HG03457 (cell line): ENCODE results near the gene PTGES2.

Experiments used
- ATAC-seq: cut with Tn5 transposase; IDR thresholded peaks from one replicate; pipeline ENCODE4 v1.9.1; 2021; ENCODE audit warnings: moderate number of reproducible peaks; ENCODE audit not compliant: unreplicated experiment

The PTGES2 gene

GRCh38 chr9:128153947-128154695 lies 26.6 kb upstream of the PTGES2 start:
- no peak for ATAC-seq

- ATAC-seq: no peak
Measured at GRCh38 chr9:128153060-128153946, 25.8 kb upstream of the PTGES2 start.

GRCh38 chr9:128152133-128153059 lies 24.9 kb upstream of the PTGES2 start:
- ATAC-seq: no peak

- ATAC-seq: no peak
Measured at GRCh38 chr9:128151309-128152132, 24.0 kb upstream of the PTGES2 start.

GRCh38 chr9:128150594-128151308 lies 23.2 kb upstream of the PTGES2 start:
- no peak for ATAC-seq

GRCh38 chr9:128149951-128150593 lies 22.5 kb upstream of the PTGES2 start:
- no peak for ATAC-seq

- ATAC-seq: no peak
Measured at GRCh38 chr9:128149001-128149701, 21.6 kb upstream of the PTGES2 start, which contains the start of gene LCN2. TSS of gene LCN2 (plus strand) at chr9:128149453. CDS start at chr9:128149526, 73 bp downstream.

- no peak for ATAC-seq
Measured at GRCh38 chr9:128148509-128149000, 21.0 kb upstream of the PTGES2 start.

GRCh38 chr9:128146591-128147120 lies 19.1 kb upstream of the PTGES2 start:
- no peak for ATAC-seq

GRCh38 chr9:128145951-128146351 lies 18.4 kb upstream of the PTGES2 start:
- ATAC-seq: no peak

GRCh38 chr9:128145536-128145935 lies 18.0 kb upstream of the PTGES2 start:
- ATAC-seq: no peak

- ATAC-seq: no peak
Measured at GRCh38 chr9:128144239-128145181, 17.0 kb upstream of the PTGES2 start.

- no peak for ATAC-seq
Measured at GRCh38 chr9:128143525-128144238, 16.2 kb upstream of the PTGES2 start.

- no peak for ATAC-seq
Measured at GRCh38 chr9:128142596-128142995, 15.1 kb upstream of the PTGES2 start.

GRCh38 chr9:128142061-128142460 lies 14.5 kb upstream of the PTGES2 start:
- no peak for ATAC-seq

GRCh38 chr9:128141604-128142003 lies 14.1 kb upstream of the PTGES2 start:
- ATAC-seq: no peak
